Right kidney (tissue), 1 donor: Measurements from ENCODE around the gene SMAD6.

ENCODE experiments used
- DNase-seq: peaks from one replicate; pipeline ENCODE4 v3.0.0-alpha.2; 2016

SMAD6 gene

DNA sequence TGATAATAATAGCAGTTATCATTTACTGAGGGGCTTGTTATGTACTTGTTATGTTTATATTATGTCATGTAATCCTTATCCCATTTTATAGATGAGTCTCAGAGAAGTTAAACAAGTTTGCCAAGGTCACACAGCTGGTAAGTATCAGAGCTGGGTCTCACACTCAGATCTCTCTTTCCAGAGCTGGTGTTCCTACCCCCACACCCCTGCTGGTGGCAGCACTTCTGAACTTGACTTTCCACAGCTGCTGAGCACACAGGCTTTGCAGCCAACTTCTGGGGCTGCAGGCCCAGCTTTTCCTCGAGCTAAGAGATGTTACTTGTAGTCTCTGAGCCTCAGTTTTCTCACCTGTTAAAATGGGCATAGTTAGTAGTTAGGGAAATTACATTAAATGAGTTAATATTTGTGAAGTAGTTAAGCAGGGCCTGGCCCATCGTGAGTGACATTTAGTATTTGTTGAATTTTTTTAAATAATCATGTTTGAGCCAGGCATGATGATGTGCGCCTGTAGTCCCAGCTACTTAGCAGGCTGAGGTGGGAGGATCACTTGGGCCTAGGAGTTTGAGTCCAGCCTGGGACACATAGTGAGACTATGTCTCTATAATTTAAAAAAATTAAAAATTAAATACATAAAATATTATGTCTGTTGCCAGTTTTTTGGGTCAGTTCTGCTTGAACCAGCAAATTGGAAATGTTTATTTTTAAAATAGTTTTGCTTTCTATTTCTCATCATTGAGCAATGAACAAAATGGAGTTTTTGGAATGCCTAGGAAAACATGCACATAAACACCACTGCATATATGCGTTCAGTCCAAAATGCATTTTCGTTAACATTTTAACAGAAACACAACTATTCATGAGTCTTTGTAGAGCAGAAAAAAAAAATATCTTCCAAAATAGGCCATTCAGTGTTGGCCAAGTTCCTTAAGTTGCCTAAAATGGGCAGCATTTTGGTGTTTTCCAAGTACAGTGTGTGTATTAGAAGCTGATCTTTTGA lies 87.3 kb downstream of the SMAD6 start:
- no peak for DNase-seq

DNA sequence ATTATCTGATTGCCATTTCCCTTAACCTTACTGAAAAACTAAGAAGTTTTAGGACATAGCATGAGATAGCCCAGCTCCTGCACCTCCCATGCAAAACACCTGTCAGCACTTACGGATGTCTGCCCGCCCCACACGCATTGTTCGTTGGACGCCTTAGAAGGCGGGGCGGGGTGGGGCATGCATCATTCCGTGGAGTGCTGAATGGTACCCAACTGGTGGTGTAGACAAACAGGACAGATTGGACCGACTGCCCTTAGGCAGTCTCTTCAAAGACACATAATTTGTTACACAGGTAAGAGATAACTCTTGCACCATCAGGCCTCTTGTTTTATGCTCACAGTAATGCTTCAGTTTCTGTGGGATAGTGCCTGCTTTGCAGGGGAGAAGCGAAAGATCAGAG lies 93.8 kb downstream of the SMAD6 start:
- DNase-seq: no peak

DNA sequence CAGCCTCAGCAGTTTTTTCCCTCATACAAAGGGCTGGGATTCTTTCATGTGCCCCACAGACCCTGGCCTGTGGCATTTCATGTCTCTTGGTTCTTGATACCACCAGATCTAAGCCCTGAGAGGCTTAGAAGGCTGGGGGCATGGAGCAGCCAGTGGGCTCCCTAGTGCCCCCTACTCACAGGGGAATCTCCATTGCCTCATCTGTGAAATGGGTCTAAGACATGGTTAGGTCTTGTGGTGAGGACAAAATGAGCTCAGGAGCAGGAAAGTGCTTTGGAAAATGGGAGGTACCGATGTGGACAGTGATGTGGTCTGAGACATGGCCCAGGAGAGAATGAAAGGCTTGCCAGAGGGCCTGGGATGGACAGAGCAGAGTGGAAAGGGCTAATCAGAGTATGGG lies 94.3 kb downstream of the SMAD6 start:
- no peak for DNase-seq

DNA sequence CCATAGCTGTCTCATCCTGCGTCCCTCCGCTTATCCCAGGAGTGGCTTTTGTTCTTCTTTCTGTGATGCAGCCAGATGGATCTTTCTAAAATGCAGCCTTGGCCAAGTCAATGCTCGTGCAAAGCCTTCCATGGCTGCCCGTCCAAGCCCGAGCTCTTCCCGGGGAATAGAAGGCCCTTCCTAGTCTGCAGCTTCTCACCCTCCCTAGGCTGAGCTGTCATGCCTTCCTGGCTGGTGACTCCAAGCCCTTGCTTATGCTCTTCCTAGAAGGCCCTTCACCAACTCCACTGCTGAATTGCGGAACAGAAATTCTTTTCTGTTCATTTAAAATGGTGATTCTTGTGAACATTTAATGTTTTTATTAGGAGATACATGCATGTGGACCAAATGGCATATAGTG lies 95.9 kb downstream of the SMAD6 start:
- no peak for DNase-seq

DNA sequence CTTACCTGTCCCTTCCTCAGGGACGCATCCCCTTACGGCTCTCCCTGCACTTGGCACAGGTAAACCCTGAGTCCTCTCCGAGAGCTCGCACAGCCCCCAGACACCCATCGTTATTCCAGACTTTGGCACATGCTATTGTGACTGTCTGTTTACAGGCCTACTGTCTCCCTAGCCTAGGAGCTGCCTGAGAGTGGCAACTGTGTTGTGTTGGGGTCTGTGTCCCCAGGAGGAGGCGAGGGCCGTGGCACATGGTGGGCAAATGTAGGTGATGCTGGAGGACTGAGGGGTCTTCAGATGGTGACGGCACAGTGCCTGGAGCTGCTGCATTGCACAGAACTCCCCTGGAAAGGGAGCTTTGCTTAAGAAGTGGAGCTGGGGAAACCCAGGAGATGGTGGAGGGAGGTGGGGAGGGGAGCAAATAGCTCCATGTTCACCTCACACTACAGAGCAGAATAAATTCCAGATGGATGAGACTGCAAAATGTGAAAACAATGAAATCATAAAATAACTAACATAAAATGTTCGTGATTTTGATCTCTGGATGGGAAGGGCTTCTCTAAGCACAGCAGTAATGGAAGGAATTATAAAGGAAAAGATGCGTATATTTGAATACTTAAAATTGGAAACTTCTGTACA lies 96.5 kb downstream of the SMAD6 start:
- DNase-seq: no peak

DNA sequence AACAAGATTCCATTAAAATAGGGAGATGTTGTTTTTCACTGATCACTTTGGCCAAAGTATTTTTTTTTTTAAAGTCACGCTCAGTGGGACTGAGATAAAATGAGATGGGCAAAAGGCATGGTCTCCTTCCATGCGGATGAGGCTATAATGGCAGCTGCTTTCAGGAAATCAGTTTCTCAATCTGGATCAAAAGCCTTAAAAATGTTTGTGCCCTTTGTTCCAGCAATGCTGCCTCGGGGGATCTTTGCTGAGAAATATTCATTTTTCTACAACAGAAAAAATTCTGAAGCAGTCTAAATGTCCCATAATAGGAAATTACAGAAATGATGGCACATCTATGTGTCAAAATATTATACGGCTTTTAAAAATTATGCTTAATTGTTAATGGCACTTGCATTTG lies 97.2 kb downstream of the SMAD6 start:
- no peak for DNase-seq

DNA sequence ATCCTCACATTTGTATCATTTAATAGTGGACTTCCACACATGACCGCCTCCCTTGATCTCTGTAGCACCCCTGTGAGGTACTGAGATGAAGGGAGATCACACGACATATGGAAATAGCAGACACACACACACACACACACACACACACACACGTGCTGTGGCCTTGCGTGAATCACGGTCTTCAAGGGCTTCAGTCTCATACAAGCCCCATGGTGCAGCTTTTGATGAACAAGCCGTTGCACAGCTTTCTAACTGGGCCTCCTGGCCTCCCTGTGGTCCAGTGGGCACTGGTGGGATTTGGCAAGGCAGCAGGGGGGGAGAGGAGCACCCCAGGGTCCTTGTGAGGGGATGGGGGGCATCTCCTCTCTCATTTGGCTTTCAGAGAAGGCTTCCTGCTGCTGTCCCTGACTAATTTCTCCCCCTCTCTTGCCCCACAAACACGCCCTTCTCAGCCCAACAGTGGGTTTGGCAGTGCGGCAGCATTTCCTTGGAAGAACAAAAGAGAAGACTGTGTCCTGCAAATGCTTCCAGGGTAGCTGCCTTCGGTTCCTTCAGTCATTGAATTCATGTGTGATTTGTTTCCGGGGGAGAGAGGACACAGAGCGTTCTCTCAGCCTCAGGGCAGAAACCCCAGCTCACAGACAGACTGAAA lies 98.7 kb downstream of the SMAD6 start:
- DNase-seq: no peak

DNA sequence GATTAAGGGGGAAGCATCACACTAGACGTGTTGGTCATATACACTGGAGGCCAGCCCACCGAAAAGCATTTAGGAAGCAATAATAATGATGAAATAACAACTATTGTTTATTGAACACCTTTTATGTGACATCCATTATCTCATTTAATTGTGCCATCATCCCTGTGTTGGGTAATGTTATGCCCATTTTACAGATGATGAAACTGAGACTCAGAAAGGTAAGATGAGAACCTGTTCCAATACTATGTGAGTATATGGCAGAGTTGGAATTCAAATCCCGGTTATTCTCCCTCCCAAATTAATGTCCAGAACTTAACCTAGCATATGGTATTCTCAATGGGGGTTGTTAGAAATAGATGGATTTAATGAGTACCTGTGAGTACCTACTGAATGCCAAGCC lies 99.2 kb downstream of the SMAD6 start:
- no peak for DNase-seq

DNA sequence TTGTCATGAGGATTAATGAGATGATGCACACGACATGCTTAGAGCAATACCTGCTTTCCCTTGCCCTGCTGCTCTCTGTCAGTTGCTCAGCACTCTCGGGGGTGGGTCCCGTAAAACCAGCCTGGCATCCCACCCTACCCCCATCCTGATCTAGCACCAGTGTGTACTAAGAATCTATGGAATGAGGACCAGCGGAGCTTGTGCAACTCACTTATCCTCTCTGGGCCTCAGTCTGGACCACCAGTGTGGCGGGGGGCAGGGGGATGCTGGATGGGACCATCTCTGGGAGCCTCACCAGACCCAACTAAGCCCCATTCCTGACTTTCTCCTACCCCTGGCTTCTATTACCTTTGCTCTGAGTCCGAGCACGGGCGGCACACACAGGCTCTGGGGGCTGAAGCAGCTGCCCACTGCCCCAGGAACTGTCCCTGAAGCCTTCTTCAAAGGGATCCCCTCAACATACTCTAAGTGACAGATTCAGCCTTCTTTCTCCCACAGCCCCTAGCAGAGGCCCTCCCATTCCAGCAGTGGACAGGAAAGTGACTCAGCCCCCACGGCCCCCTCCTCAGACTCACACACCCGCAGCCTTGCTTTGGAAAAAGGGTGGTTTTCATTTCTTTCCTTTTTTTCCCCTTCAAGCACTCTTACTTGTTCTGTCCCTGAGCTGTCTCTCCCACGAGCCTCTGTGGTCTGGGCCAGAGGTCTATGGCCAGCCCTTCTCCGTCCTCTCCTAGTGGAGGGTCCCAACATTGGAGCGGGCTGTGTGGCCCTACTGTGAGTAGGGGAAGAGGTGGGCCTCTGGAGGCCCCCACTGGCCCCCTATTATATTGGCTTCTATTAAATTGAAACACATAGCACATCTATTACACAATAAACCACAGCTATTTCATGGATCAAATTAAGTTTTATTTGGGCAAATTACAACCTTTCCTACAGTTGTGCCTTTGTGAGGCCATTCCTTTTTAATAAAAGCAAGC lies 100.3 kb downstream of the SMAD6 start:
- DNase-seq: peak; percentile 48

DNA sequence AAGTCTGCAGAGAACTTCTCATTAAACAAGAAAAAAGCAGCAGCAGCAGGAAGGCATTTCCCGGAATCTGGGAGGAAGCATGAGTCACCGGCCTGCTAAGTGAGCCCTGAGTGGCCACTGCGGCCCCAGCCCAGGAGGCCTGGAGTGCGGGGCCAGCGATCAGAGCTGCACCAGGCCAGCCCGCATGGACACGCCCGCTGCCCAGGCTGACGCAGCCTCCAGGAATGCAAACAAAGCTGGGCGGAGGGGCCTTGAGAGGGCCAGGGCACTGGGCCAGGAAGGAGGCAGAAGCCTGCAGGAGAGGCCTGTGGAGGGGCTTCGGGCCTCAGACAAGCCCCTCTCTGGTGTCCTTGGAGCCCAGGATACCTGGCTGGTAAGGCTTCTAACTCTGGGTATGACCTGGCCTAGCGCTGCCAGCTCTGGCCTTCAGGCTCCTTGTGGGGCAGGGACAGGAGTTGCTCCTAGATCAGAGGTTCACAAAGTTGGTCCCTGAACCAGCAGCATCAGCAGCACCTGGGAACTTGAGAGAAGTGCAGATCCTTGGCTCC lies 101.2 kb downstream of the SMAD6 start:
- DNase-seq: peak; percentile 74

DNA sequence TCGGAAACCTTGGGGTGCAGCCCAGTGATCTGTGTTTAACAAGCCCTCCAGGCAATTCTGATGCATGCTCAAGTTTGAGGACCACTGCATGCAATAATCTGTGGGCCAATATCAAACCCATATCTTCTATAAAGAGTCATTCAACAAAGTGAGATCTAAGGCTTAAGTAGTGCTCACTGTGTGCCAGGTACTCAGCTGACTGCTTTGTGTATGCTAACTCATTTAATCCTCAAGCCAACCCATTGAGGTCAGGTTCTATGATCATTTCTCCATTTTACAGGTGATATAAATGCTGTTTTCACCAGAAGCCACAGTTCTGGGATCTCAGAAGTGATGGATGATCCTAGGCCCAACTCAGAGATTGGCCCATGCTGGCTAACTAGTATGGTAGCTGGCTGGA lies 101.7 kb downstream of the SMAD6 start:
- DNase-seq: no peak

DNA sequence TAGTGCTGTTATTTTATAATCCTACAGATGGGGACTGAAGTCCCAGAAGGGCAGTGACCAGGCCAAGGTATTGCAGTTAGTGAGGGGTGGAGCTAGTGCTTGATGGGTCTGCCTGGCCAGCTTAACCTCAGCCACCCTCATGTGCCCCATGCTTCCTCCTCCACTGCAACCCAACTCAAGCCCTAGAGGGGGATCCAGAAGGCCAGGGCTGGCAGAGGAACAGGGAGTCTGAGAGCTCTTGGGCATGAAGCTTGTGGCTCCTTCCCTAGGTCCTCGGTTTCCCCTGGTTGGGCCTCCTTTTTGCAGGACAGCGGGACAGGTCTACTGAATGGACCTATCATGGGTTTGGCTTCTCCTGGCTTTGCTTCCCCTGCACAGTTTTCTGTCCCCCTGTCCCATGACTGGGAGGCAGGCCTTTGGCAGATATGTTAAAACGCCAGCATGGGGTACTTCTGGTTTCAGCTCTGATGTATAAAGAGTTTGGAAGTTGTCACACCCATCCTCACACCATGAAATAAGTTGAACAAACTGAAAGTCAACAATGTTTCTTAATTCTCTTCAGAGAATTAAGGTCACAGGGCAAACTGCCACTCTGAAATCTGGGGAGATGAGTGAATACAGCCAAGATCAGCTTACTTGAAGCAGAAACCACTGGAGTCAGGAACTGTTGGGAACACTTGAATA lies 103.3 kb downstream of the SMAD6 start:
- no peak for DNase-seq

DNA sequence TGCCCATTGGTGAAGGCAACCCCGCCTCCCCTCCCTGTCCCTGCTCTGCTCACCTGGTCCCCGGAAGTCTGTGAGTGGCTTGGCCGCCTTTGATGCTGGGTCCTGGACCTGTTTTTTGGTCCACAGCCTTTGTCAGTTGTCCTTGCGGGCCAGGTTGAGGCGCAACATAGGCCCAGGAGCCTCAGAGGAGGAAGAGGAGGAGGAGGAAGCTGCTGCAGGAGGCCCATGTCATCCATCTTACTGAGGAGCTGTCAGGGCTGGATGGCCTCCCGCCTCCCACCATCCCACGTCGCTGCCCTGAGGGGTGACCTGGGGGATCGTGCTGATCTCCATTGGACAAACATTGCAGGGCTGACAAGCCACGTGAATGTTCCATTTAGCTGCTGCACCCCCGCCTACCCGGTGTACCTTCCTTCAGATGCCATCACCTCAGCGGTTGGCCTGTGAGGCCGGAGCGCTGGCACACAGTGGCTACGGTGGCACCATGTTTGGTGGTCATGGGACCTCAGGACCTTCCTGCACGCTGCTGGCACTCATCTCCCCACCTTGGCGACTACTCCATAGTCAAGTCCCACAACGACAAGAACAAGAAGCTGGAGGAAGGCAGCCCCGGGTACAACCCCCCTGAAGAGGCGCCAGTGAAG lies 106.3 kb downstream of the SMAD6 start:
- no peak for DNase-seq

DNA sequence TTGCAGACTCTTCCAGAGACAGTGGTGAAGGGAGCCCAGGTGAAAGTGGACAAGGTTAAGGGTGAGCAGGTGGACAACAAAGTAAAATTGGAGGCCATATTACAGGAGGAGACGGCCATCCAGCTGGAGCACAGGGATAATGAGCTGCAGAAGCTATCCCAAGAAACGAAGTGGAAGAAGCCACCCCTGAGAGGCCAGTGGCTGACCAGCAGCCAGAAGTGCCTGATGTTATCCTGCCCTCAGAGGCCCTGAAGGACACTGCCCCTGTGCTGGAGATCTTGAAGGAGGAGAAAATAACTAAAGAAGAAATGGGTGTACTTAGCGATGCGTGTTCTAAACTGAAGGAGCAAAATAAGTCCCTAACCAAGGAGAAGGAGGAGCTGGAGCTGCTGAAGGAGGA lies 107.6 kb downstream of the SMAD6 start:
- DNase-seq: no peak

DNA sequence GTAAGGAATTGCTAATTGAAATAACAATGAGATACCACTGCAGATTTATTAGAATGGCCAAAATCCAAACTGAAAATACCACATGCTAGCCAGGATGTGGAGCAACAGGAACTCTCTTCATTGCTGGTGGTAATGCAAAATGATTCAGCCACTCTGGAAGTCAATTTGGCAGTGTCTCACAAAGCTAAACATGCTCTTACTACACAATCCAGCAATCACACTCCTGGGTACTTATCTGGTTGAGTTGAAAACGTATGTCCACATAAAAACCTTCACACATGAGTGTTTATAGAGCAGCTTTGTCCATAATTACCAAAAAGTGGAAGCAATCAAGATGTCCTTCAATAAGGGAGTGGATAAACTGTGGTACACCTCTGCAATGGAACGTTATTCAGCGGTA lies 113.3 kb downstream of the SMAD6 start:
- no peak for DNase-seq

DNA sequence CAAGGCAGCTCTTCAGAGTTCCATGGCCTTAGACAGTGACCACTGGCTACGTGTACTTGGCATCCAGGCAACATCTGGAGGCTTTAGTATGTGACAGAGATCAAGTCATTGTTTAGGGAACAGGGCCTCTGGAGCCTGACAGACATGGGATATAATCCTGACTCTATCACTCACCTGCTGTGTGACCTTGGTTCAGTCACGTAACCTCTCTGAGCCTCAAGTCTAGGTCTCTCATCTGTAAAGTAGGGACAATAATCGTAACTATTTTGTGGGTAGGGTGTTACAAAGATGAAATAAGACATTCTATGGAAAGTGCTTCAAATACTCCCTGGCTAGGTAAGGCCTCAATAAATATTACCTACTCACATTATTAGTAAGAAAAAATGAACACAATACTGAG lies 114.2 kb downstream of the SMAD6 start:
- no peak for DNase-seq

DNA sequence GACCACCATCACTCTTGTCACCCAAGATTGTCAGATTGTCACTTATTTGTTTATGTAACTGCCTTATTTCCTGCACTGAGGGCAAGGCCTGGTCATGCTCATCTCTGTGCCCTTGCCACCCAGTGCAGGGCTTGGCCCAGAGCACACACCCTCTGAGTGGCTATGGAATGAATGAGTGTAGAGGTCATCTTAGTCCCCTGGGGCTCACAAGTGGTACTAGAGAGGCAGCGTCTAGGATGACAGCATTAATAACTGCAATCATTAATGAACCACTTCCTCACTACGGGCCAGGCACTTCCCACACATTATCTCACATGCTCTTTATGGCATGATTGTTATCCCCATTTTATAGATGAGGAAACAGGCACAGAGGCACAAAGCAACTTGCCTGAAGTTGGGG lies 117.0 kb downstream of the SMAD6 start:
- no peak for DNase-seq

DNA sequence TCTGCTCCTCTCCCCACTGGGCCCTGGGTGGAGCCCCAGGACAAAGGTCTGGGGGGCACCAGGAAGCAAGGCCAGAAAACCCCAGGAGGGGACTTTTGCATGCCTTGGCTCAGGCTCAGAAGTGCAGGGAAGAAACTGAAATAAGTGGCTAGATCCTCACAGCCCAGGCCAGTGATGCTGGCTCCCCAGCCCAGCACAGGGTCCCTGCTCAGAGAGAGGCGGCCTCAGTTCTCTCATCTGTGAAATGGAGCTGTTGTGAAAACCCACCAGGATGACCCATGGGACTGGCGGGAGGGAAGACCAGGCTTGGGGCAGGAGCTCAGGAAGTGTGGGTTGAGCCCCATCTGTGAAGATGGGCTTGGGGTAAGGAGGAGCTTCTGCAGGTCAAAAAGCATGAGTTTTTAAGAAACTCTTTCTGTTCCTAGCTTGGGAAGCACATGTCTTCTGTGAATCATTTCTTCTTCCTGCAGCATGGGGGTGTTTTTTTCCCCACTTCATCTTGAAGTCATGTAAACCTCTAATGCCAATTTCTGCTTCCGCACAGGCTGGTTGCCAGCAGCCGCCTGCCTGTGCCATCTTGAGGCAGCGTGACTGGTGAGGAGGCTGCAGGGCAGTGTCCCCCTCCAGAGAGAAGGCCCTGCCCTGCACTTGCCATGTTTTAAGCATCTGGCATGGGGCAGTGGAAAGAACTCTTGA lies 118.6 kb downstream of the SMAD6 start:
- DNase-seq: no peak

DNA sequence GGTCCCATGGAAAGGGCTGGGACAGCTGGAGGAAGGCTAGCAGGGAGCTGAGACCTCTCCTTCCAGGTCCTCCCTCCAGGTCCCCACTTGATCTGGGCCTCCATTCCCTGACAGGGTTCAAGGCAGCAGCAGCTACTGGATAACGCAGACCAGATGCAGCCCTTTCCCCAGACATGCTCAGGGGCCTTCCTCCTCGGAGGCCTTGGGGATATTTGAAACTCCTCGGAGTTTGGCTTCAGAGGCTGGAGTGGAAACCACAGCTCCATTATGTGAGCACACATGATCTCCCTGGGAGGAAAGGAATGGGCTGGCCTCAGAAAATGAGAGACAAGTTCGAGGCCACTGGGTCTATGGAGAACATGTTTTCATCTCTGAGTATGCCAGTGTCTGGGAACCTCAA lies 119.3 kb downstream of the SMAD6 start:
- no peak for DNase-seq

DNA sequence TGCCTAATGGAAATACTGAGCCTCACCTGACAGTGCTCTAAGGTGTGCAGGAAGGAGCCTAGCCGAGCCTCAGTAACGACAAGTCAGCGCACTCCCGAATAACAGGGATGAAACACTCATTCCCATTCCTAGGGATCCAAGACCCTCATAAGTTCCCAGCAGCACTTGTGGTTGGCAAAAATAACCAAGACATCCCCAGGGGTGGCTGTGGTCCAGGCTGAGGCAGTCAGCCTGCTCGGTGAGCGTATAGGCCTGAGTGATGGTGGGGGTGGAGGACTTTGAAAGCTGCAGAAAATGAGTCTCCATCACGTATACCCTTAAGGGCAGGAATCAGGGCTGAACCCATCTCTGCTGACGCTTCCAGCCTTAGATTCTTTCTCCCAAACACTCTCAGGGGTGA lies 120.1 kb downstream of the SMAD6 start:
- no peak for DNase-seq
